Erythroblast (primary cell): ENCODE measurements around the gene ANKRD29.

Source experiments
- GATA1 ChIP-seq: IDR thresholded peaks from 2 replicates; pipeline ENCODE4 v1.6.1; 2011; ENCODE audit warnings: low read depth, mild to moderate bottlenecking, control low read depth, low read length, moderate library complexity
- POLR2A ChIP-seq: IDR thresholded peaks from 2 replicates; pipeline ENCODE4 v1.6.1; 2011; ENCODE audit warnings: mild to moderate bottlenecking, low read length

DNA sequence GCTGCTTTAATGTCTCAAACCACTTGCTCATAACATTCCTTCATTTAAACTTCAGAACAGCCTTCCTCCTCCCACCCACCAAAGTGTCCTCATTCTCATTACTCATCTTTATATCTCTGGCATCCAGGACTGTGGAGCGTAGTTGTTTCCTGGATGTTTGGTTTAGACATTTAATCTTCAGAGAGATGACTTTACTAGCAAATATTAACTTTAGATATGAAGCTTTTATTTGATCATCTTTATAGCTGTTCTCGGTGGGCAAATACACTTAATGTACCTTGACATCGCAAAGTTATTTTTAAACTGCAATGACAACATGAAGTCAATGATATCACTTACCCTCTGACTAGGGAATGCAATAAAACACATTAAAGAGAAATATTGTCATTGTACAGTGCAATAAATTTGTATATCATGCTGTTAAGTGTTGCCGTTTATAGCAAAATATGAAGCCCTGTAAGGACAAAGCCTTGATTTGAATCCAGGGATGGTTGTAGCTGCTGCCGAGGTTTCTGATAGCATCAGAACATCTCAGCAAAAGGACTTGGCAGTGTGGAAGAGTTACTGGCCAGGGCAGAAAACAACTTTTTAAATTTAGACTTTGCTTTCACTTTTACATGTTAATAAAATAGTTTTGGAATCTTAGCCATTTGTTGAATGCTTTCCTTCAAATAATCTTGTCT is 21.9 kb upstream of the ANKRD29 start:
- TF ChIP-seq POLR2A, result no peak
- no peak for TF ChIP-seq GATA1
